ENCODE results near the gene SOX1. TPM values are rescaled to one million over a fixed set of nuclear protein-coding genes. Genes with fewer than 3 reads are reported as not detected.

Gene SOX1
- total and polyA plus RNA-seq, 10 of the 15 experiments (the other 5 are each of a cell fraction or from before 2014, with no cell fraction given) = not detected

DNA sequence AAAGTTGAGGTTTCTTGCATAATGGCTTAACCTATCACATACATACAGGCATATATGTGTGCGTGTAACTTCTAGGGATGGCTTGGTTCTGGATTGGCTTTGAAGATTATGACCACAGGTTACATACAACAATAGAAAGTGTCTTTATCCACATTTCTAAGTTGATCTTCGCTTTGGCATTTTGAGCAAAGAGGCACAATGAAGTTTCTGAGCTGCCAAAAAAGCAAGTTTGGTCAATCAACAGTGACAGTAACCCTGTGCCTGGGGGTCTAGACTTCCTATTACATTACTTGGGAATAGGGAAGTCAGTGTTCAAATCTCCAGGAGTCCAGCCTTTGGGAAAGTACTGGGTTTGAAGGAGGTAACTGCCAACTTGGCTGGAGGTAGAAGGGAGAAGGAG is 3.1 kb upstream of the SOX1 start (continued):
- no peak for TF ChIP-seq USF1 (IDR thresholded peaks at IDR 0.05; ENCODE audit: borderline replicate concordance, extremely low read length, insufficient read depth, low read depth, low read length)

- in situ Hi-C loops (cut with MboI) = no loop called here
- no peak for ATAC-seq
- no TSS peak for BruUV-seq (replicated peaks)
- intact Hi-C loops (cut with micrococcal nuclease; ENCODE audit: unreplicated experiment) = no loop called here
- H3K4me2 ChIP-seq (ENCODE audit: control insufficient read depth, insufficient read depth) = no peak overlapping the region
- FAIRE-seq = no peak
- no peak overlapping the region for H3K4me3 ChIP-seq
- H3K9ac ChIP-seq (ENCODE audit: control insufficient read depth, insufficient read depth, low read length) = no peak overlapping the region
- DNase-seq (ENCODE audit: low read depth, low spot score) = no peak
- H3K27ac ChIP-seq (ENCODE audit: control insufficient read depth, insufficient read depth) = no peak overlapping the region
- H3K9me3 ChIP-seq (replicated peaks; ENCODE audit: control insufficient read depth, insufficient read depth, low read length) = no peaks in the 10 kb centered on the region; the same call in 2 of the 3 replicates
- ChIA-PET SMC1A (ENCODE audit: uncharacterized antibody, unreplicated experiment) (no interaction called here), CTCF (no interaction called here), RAD21 (ENCODE audit: unreplicated experiment) (no interaction called here), POLR2A (no interaction called here)
- 3% methylated on average over 7 of the region's 7 CpGs for WGBS (ENCODE audit: insufficient coverage, insufficient replicate concordance, low lambda C conversion rate, missing lambda C conversion rate)
- no peaks in the 10 kb centered on the region for H4K20me1 ChIP-seq (ENCODE audit: control insufficient read depth, insufficient read depth)
- no peak overlapping the region for H2AFZ ChIP-seq (ENCODE audit: control insufficient read depth, low read depth, low read length)
- H3K4me1 ChIP-seq (ENCODE audit: control insufficient read depth, insufficient read depth, low read length) = no peaks in the 10 kb centered on the region
- H3K36me3 ChIP-seq (ENCODE audit: control insufficient read depth in 2 of 2, insufficient read depth in 2 of 2, low read length in 1 of 2) = no peaks in the 10 kb centered on the region
- no peaks in the 10 kb centered on the region for H3K27me3 ChIP-seq (replicated peaks in 1 of 2; ENCODE audit: control insufficient read depth in 2 of 2, insufficient read depth in 2 of 2, low read length in 1 of 2)
- H3K79me2 ChIP-seq (ENCODE audit: control insufficient read depth, insufficient read depth, low read length) = no peaks in the 10 kb centered on the region
- TF ChIP-seq SREBF1 (IDR thresholded peaks at IDR 0.05; ENCODE audit: low read length) (no peak), ETV6 (conservative IDR thresholded peaks at IDR 0.05 in 1 of 2, IDR thresholded peaks at IDR 0.05 in 1 of 2; ENCODE audit: borderline replicate concordance in 1 of 2, low read depth in 1 of 2) (no peak), NFIC (IDR thresholded peaks at IDR 0.05; ENCODE audit: low read depth, low read length) (no peak), HSF1 (IDR thresholded peaks at IDR 0.05; ENCODE audit: low read depth, low read length) (no peak), BACH1 (IDR thresholded peaks at IDR 0.05; ENCODE audit: borderline replicate concordance) (no peak), BHLHE40 (IDR thresholded peaks at IDR 0.05; ENCODE audit: borderline replicate concordance in 1 of 2, low read depth in 2 of 2, low read length in 1 of 2) (no peak), KAT2A (conservative IDR thresholded peaks at IDR 0.05; ENCODE audit: control insufficient read depth, low read depth, low read length) (no peak), NKRF (conservative IDR thresholded peaks at IDR 0.05) (no peak), TARDBP (IDR thresholded peaks at IDR 0.05; ENCODE audit: borderline replicate concordance) (no peak), STAT3 (IDR thresholded peaks at IDR 0.05; ENCODE audit: low read depth, low read length) (no peak), ZNF384 (IDR thresholded peaks at IDR 0.05; ENCODE audit: borderline replicate concordance, low read depth, low read length) (no peak), RUNX3 (IDR thresholded peaks at IDR 0.05; ENCODE audit: low read length) (no peak), KDM1A (IDR thresholded peaks at IDR 0.05; ENCODE audit: borderline replicate concordance) (no peak)
- TF ChIP-seq, protein P1, sequence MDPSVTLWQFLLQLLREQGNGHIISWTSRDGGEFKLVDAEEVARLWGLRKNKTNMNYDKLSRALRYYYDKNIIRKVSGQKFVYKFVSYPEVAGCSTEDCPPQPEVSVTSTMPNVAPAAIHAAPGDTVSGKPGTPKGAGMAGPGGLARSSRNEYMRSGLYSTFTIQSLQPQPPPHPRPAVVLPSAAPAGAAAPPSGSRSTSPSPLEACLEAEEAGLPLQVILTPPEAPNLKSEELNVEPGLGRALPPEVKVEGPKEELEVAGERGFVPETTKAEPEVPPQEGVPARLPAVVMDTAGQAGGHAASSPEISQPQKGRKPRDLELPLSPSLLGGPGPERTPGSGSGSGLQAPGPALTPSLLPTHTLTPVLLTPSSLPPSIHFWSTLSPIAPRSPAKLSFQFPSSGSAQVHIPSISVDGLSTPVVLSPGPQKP (IDR thresholded peaks at IDR 0.05; ENCODE audit: low read depth, low read length) = no peak
Observed at GRCh38 chr13:112064222-112064621, 2.7 kb upstream of the SOX1 start.
